ENCODE data around the gene LZTR1.

- TF ChIP-seq CTCF (IDR thresholded peaks at IDR 0.05), result no peak
- TF ChIP-seq POLR2A (IDR thresholded peaks at IDR 0.05), result no peak
Measured at GRCh38 chr22:20983081-20983771, 1.1 kb downstream of the LZTR1 start.

Data from testis (tissue), 2 donors.